Stimulated activated naive CD8-positive, alpha-beta T cell treated with anti-CD3 and anti-CD28 coated beads, Interleukin-15, amount 100 ng/mL, for 72 hours (primary cell): ENCODE data around the gene LCP1.

Source experiments
- ATAC-seq: fragments of 150-1000 bp; cut with Tn5 transposase; 2 replicates; pipeline ENCODE4 v1.10.0; 2021; ENCODE audit warnings: mild to moderate bottlenecking, moderate library complexity
- DNase-seq, 2 donors: peaks; one replicate each; pipeline ENCODE4 v3.0.0; 2021 to 2022
- H3K27ac Mint-ChIP-seq, 2 donors: one replicate each; pipeline ENCODE4 v1.8.0; 2022; ENCODE audit warnings: mild to moderate bottlenecking in 2 of 2, mixed read lengths in 2 of 2, moderate library complexity in 2 of 2
- H3K27me3 Mint-ChIP-seq: one replicate; pipeline ENCODE4 v1.8.0; 2022; ENCODE audit warnings: mixed read lengths
- H3K4me1 Mint-ChIP-seq: one replicate; pipeline ENCODE4 v1.8.0; 2022; ENCODE audit warnings: mild to moderate bottlenecking, mixed read lengths
- H3K4me3 Mint-ChIP-seq, 2 donors: one replicate each; pipeline ENCODE4 v1.8.0; 2022; ENCODE audit warnings: mild to moderate bottlenecking in 2 of 2, mixed read lengths in 2 of 2, moderate library complexity in 1 of 2
- H3K9me3 Mint-ChIP-seq, 2 donors: one replicate each; pipeline ENCODE4 v1.8.0; 2022; ENCODE audit warnings: mixed read lengths in 2 of 2

The LCP1 gene

DNA sequence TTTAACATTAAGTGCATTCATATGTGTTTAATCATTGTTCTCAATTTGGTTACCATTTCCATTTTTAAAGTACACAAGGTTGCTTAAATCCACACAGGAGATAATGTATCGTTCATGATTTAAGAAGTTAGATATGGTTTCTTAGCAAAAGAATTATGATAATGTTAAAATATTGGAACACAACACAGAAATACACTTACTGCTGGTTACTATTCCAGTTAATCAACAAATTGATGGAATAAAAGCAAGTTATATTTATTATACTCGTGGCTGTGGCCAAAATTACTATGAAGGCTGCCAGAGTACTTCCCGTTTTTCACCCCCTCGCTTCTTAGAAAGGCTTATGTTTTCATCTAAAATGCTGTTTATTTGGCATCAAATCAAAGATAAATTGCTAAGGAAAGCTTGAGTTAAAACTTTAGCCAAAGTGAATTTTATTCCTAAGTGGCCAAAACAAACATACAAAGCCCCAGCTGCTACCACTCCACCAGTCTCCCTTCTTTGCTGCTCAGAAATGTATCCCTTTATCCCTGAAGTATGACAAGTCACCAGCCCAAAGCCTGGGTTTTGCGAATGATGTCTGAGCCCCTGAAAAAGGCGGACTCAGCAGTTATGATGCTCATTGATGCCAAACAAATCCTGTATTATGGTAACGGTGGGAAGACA is 27.7 kb downstream of the LCP1 start:
- Mint-ChIP-seq H3K27me3 (no peaks in the 10 kb centered on the region), H3K4me3 (no peak overlapping the region), H3K9me3 (no peaks in the 10 kb centered on the region), H3K4me1 (peaks cover 62% of the 10 kb centered on the region), H3K27ac (peak overlapping the region in 1 of 2 donors; percentile 86)
- ATAC-seq = no peak
- no peak for DNase-seq

DNA sequence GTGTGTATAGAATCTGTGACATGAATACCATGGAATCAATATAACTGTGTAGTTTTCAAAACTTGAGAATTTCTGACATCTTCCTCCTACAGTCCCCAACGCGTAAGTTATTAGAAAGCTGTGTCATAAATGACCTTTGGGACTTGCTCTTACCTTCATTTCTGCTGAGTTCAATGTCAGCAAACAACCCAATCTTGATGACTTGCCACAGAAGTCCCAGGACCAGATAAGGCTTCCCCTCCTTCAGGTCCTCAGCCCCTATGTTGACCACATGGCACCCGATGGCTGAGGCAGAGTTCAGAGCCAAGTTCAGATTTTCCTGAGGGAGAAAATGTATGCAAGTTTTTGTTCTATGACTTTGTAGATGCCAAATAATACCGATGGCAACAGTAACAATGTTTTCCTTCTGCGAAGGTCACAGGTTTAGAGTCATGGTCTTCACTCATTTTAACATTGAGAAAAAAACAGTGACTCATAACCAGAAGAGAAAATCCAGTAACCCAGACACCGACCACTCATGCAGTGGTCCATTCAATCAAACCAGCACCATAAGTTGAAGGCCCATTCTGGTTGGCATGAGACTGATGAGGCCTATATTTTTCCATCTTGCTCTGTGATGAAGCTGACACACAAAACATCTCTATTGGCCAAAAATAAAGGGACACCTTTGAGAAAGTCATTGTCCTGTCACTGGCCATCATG is 29.2 kb downstream of the LCP1 start:
- Mint-ChIP-seq H3K4me1 (peaks cover 56% of the 10 kb centered on the region), H3K4me3 (peak overlapping the region in 1 of 2 donors; percentile 51), H3K9me3 (no peaks in the 10 kb centered on the region), H3K27me3 (no peaks in the 10 kb centered on the region), H3K27ac (peak overlapping the region; percentile 80 to 90)
- ATAC-seq = peak; percentile 58
- no peak for DNase-seq

DNA sequence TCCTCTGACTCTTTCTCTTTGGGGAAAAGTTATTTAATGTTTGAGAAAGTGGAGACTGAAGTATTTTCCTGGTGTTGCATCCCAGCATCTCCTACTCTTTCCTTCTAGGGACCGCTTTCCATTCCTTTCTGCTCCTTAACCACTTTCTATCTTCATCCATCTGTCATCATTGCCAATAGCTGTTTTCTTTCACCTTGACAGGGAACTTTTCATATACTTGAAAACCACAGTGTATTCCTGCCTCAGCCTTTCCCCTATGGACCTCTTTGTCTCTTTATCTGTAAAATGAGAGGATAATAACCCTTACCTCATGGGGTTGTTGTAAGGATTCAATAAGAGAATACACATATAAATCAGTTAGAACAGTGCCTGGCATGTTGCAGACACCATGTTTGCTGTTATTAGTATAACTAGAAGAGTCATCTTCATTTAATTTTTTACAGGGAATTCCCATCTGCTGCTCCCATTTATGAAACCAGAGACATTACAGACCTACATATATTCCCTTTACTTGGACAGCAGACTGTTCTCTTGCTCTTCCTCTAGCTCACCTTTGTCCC is 31.8 kb downstream of the LCP1 start:
- H3K9me3 Mint-ChIP-seq = no peaks in the 10 kb centered on the region
- H3K27me3 Mint-ChIP-seq = no peaks in the 10 kb centered on the region
- peak; percentile 31 for ATAC-seq
- H3K27ac Mint-ChIP-seq = peak overlapping the region; percentile 85 to 92
- H3K4me1 Mint-ChIP-seq = peaks cover 53% of the 10 kb centered on the region
- DNase-seq = no peak
- H3K4me3 Mint-ChIP-seq = no peak overlapping the region

DNA sequence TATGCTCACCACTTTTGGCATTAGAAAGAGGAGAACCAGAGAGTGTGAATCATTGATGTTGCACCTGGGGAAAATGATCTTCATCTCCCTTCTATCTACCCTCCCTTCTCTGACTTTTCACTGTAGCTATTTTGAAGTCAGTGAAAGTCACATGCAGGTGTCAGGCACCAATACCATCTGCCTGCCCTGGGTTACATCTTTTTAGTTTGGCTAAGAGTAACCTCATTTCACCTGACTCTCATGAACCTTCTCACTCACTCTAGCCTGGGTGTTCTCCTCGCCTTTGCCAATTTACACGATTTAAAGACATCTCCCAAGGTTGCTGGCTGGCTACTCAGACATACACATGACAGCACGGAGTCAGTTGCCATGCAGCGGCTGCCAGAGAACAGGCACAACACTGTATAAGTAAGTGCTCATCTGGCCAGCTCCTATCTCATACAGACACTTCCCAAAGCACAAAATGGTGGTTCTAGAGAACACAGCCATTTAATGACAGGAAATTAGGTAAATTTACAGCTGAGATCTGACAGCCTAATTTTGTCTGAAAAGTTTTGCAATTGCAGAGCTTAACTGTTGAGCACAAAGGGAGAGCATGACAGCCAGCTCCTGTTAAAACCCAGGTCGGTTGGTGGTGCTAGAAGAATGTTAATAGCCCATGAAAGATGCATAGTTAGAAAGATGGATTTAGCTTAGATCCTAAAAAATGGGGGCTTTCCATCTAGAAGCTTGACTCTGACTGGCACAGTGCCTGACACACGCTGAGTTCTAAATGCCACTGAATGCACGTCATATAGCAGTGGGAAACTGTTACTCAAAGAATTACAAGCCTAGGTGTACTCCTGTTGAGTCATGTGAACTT is 32.5 kb downstream of the LCP1 start:
- DNase-seq (no peak), ATAC-seq (peak; percentile 95)
- Mint-ChIP-seq H3K4me3 (no peak overlapping the region), H3K27ac (peak overlapping the region; percentile 74 to 90), H3K27me3 (no peaks in the 10 kb centered on the region), H3K4me1 (peaks cover 58% of the 10 kb centered on the region), H3K9me3 (no peaks in the 10 kb centered on the region)

DNA sequence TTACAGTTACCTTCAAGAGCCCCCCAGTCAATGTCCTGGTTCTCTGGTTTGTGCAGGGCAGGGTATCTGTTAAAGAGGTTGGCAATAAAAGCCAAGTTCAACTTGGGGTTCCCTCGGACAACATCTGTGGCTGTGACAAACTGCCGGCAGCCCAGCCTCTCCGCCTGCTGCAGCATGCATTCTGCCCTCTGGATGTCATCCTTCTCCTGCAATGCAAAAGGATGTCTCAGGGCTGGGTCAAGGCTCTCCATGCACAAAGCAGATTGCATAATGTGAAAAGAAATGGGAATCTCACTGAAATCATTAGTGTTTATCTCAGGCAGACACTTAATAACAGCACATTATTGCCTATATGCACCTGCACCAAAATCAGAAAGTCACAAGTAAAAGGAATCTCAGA is 35.1 kb downstream of the LCP1 start:
- no peak for ATAC-seq
- no peak for DNase-seq
- H3K9me3 Mint-ChIP-seq = no peaks in the 10 kb centered on the region
- H3K4me3 Mint-ChIP-seq = no peak overlapping the region
- no peaks in the 10 kb centered on the region for H3K27me3 Mint-ChIP-seq
- H3K27ac Mint-ChIP-seq = no peak overlapping the region
- peaks cover 47% of the 10 kb centered on the region for H3K4me1 Mint-ChIP-seq

DNA sequence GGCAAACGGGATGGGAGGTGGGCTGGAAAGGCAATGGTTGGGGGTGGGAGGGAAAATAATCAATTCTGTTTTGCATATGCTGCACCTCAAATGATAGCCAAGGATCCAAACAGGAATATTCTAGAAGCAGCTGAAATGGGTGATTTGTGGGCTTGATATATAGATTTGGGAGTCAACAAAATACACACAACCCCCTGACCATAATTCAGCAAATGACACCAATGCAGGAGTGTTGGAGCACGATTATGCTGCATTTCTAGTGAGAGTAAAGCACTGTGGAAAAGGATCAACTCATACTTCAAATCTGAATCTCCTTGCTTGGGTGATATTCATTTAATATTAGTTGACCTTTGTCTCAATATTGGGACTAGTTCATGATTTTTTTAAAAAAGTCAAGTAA is 36.0 kb downstream of the LCP1 start:
- Mint-ChIP-seq H3K9me3 (no peaks in the 10 kb centered on the region), H3K27ac (no peak overlapping the region), H3K27me3 (no peaks in the 10 kb centered on the region), H3K4me1 (peaks cover 54% of the 10 kb centered on the region), H3K4me3 (no peak overlapping the region)
- DNase-seq (no peak), ATAC-seq (no peak)

DNA sequence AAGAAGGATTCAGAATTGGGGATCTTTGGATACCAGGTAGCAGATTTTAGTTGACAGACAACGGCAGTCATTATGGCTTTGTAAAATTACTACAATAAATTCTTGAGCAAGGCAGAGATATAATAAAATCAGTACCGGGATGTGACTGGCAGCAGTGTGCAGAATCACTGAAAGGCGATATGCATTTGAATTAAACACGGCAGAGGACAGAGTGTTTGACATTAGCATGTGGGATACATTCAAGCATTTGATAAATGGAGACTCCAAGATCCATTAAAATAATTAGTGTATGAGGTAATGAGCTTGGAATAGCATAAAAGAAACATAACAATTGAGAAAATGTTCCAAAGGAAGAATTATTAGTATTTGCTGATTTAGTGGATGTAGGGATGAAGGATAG is 36.8 kb downstream of the LCP1 start:
- DNase-seq (no peak), ATAC-seq (no peak)
- Mint-ChIP-seq H3K4me1 (peaks cover 54% of the 10 kb centered on the region), H3K9me3 (no peaks in the 10 kb centered on the region), H3K27me3 (no peaks in the 10 kb centered on the region), H3K4me3 (no peak overlapping the region), H3K27ac (peak overlapping the region in 1 of 2 donors; percentile 87)

GRCh38 chr13:46143184-46143701 is 38.7 kb downstream of the LCP1 start:
- Mint-ChIP-seq H3K9me3 (no peaks in the 10 kb centered on the region), H3K27ac (peak overlapping the region in 1 of 2 donors; percentile 31), H3K27me3 (no peaks in the 10 kb centered on the region), H3K4me1 (peaks cover 48% of the 10 kb centered on the region), H3K4me3 (no peak overlapping the region)
- ATAC-seq (no peak), DNase-seq (no peak)

DNA sequence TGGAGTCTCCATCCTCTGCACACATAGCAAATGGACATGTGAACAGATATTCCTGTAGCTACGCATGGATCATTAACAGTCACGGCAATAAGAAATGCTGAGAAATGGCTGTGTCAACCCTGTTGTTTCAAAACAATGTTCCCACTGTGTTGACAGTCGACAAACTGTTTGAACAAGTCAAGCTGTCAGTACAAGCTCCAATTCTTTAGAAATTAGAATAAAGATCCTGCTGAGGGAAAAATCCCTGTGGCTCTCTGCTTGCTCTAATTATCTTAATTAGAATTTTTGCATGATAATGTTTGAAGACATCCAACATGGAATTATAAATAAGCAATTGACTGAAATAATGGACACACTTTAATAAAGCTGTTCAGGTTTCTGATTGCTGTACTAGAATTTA is 39.2 kb downstream of the LCP1 start:
- no peaks in the 10 kb centered on the region for H3K27me3 Mint-ChIP-seq
- H3K27ac Mint-ChIP-seq = no peak overlapping the region
- H3K9me3 Mint-ChIP-seq = no peaks in the 10 kb centered on the region
- no peak for DNase-seq
- H3K4me3 Mint-ChIP-seq = no peak overlapping the region
- ATAC-seq = no peak
- peaks cover 48% of the 10 kb centered on the region for H3K4me1 Mint-ChIP-seq

- Mint-ChIP-seq H3K27me3 (no peaks in the 10 kb centered on the region), H3K27ac (peak overlapping the region; percentile 73 to 96), H3K4me1 (peaks cover 55% of the 10 kb centered on the region), H3K9me3 (no peaks in the 10 kb centered on the region), H3K4me3 (no peak overlapping the region)
- DNase-seq (no peak), ATAC-seq (peak; percentile 59)
These were observed 41.9 kb downstream of the LCP1 start for GRCh38 chr13:46140044-46140443.

DNA sequence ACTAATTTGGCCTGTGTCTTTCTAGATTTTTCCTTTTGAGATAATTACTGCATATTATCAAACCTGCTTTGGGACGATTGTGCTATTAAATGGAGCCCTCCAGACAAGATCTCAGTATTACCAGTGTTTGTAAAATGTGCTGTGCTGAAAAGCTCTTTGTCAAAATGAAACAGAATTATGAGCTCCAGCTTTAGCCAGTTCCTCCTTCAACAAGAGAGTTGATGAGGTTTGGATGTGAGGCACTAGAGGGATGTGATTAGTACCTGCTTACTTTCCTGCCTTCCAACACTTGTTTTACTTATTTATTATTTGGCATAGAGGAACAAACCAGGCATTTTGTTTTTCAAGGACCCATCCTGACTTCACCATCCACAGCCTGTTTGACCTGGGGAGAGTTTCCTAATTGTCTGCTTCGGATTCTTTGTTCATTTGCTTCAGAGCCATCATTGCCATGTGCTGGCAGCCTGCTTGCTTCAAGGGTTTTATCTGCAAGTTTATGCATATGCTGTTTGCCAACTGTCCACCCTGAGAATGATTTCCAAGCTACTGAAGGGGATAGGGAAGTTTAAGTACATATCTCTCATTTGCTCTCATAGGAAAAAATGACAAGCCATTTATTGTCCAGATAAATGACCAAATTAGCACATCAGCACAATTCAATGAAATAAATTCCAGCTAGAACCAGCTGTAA is 44.2 kb downstream of the LCP1 start:
- H3K4me1 Mint-ChIP-seq = peaks cover 43% of the 10 kb centered on the region
- H3K27ac Mint-ChIP-seq = peak overlapping the region in 1 of 2 donors; percentile 52
- DNase-seq (no peak), ATAC-seq (no peak)
- no peaks in the 10 kb centered on the region for H3K27me3 Mint-ChIP-seq
- no peak overlapping the region for H3K4me3 Mint-ChIP-seq
- no peaks in the 10 kb centered on the region for H3K9me3 Mint-ChIP-seq

- Mint-ChIP-seq H3K27ac (peak overlapping the region in 1 of 2 donors; percentile 93), H3K4me1 (peaks cover 43% of the 10 kb centered on the region)
These were observed 45.3 kb downstream of the LCP1 start for GRCh38 chr13:46136688-46137087.

GRCh38 chr13:46134961-46135522 is 46.9 kb downstream of the LCP1 start:
- H3K4me3 Mint-ChIP-seq = no peak overlapping the region
- peaks cover 26% of the 10 kb centered on the region for H3K4me1 Mint-ChIP-seq
- peak; percentile 24 for ATAC-seq
- H3K9me3 Mint-ChIP-seq = no peaks in the 10 kb centered on the region
- DNase-seq = no peak
- H3K27me3 Mint-ChIP-seq = no peaks in the 10 kb centered on the region
- peak overlapping the region; percentile 75 to 93 for H3K27ac Mint-ChIP-seq

More at GRCh38 chr13:46136688-46137087, 45.3 kb downstream of the LCP1 start:
- DNase-seq (no peak), ATAC-seq (no peak)
- Mint-ChIP-seq H3K9me3 (no peaks in the 10 kb centered on the region), H3K4me3 (no peak overlapping the region), H3K27me3 (no peaks in the 10 kb centered on the region)

DNA sequence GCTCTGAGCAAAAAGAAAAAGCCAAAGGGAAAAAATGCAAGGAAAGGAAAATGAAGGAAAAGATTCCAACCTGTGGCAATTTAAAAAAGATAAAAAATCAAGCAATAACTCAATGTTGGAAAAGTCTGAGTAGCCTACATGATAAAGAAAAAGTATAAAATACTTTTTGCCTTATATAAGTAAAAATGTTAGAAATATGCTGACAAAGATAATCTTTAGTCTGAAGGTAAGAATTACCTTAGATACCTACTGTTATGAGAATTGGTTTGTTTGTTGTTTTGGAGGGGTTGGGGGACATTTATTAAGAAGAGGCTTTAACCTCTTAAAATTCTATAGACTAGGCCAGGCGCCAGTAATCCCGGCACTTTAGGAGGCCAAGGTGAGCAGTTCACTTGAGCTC is 47.5 kb downstream of the LCP1 start:
- Mint-ChIP-seq H3K27me3 (no peaks in the 10 kb centered on the region), H3K4me1 (peaks cover 22% of the 10 kb centered on the region), H3K4me3 (no peak overlapping the region), H3K9me3 (no peaks in the 10 kb centered on the region), H3K27ac (peak overlapping the region; percentile 2 to 4)
- no peak for ATAC-seq
- no peak for DNase-seq

DNA sequence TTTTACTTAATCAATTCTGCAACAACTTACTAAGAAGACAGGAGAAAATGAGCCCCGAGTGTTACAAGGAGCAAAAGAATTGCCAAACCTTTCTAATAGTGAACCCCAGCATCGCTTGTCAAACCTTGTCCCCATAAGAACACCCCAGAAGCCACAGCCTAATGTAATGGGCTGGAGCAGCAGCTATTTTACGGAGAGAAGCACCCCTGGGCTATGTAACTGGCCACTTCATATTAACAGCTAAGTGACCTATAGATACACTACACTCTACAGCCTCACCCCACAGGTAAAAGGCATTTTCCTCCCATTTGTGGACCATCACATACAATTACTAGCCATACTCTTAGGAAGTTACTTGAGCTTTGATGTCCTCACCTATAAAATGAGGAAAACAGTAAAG is 49.9 kb downstream of the LCP1 start:
- Mint-ChIP-seq H3K9me3 (no peaks in the 10 kb centered on the region), H3K27me3 (no peaks in the 10 kb centered on the region), H3K4me3 (no peak overlapping the region), H3K4me1 (peaks cover 29% of the 10 kb centered on the region), H3K27ac (peak overlapping the region; percentile 5 to 77)
- ATAC-seq (no peak), DNase-seq (no peak)
